ENCODE results near the gene ITPR1. TPM values are rescaled to one million over a fixed set of nuclear protein-coding genes. Genes with fewer than 3 reads are reported as not detected.

ITPR1 gene
- total RNA-seq, 2 donors from 2014 or later: 5.9 TPM

GRCh38 chr3:4751502-4752101, 258.5 kb downstream of the ITPR1 start:
- Mint-ChIP-seq H3K4me1 (peaks cover 34% of the 10 kb centered on the region), H3K9me3 (no peaks in the 10 kb centered on the region), H3K27ac (peak overlapping the region; percentile 52), H3K27me3 (ENCODE audit: insufficient read depth) (peaks cover 21% of the 10 kb centered on the region), H3K36me3 (ENCODE audit: low read depth) (no peaks in the 10 kb centered on the region), H3K4me3 (no peak overlapping the region)
- Histone ChIP-seq H3K27me3 (ENCODE audit: control insufficient read depth, insufficient read depth, low read length, poor library complexity, severe bottlenecking) (peaks cover 4% of the 10 kb centered on the region), H3K36me3 (ENCODE audit: control insufficient read depth, insufficient read depth, low read length) (no peaks in the 10 kb centered on the region), H3K9me3 (ENCODE audit: control insufficient read depth, low read length) (no peaks in the 10 kb centered on the region), H3K27ac (ENCODE audit: low read depth, low read length) (no peak overlapping the region), H3K4me1 (ENCODE audit: control insufficient read depth, insufficient read depth, low read length) (peaks cover 10% of the 10 kb centered on the region), H3K4me3 (ENCODE audit: low read length) (no peak overlapping the region), H3K9ac (ENCODE audit: extremely low read depth, low read length, poor library complexity, severe bottlenecking) (no peak overlapping the region)
- WGBS, 2 experiments (ENCODE audit: insufficient coverage in 1 of 2, insufficient read length in 1 of 2): 85 to 90% methylated on average over 4 to 5 of the region's 5 CpGs
- no peak for DNase-seq
- TF ChIP-seq CTCF (conservative IDR thresholded peaks at IDR 0.05): no peak

GRCh38 chr3:4752201-4753072, 259.3 kb downstream of the ITPR1 start:
- no peak overlapping the region for H3K4me3 ChIP-seq (ENCODE audit: low read length)
- Mint-ChIP-seq H3K4me1 (peaks cover 41% of the 10 kb centered on the region), H3K27me3 (ENCODE audit: insufficient read depth) (peaks cover 19% of the 10 kb centered on the region), H3K4me3 (no peak overlapping the region), H3K36me3 (ENCODE audit: low read depth) (no peaks in the 10 kb centered on the region), H3K27ac (peak overlapping the region; percentile 69), H3K9me3 (no peaks in the 10 kb centered on the region)
- H3K9ac ChIP-seq (ENCODE audit: extremely low read depth, low read length, poor library complexity, severe bottlenecking): no peak overlapping the region
- H3K4me1 ChIP-seq (ENCODE audit: control insufficient read depth, insufficient read depth, low read length): peaks cover 10% of the 10 kb centered on the region
- no peak overlapping the region for H3K27ac ChIP-seq (ENCODE audit: low read depth, low read length)
- H3K36me3 ChIP-seq (ENCODE audit: control insufficient read depth, insufficient read depth, low read length): no peaks in the 10 kb centered on the region
- DNase-seq: peak; percentile 80
- H3K27me3 ChIP-seq (ENCODE audit: control insufficient read depth, insufficient read depth, low read length, poor library complexity, severe bottlenecking): peaks cover 4% of the 10 kb centered on the region
- H3K9me3 ChIP-seq (ENCODE audit: control insufficient read depth, low read length): no peaks in the 10 kb centered on the region
- 81 to 89% methylated on average over 12 to 17 of the region's 17 CpGs for WGBS, 2 experiments (ENCODE audit: insufficient coverage in 1 of 2, insufficient read length in 1 of 2)
- no peak for TF ChIP-seq CTCF (conservative IDR thresholded peaks at IDR 0.05)

GRCh38 chr3:4753073-4753691, 260.0 kb downstream of the ITPR1 start:
- H3K4me3 ChIP-seq (ENCODE audit: low read length): no peak overlapping the region
- H3K36me3 Mint-ChIP-seq (ENCODE audit: low read depth): no peaks in the 10 kb centered on the region
- peaks cover 10% of the 10 kb centered on the region for H3K4me1 ChIP-seq (ENCODE audit: control insufficient read depth, insufficient read depth, low read length)
- no peak overlapping the region for H3K4me3 Mint-ChIP-seq
- 95 to 99% methylated on average over 11 to 15 of the region's 15 CpGs for WGBS, 2 experiments (ENCODE audit: insufficient coverage in 1 of 2, insufficient read length in 1 of 2)
- peaks cover 4% of the 10 kb centered on the region for H3K27me3 ChIP-seq (ENCODE audit: control insufficient read depth, insufficient read depth, low read length, poor library complexity, severe bottlenecking)
- no peaks in the 10 kb centered on the region for H3K9me3 ChIP-seq (ENCODE audit: control insufficient read depth, low read length)
- H3K4me1 Mint-ChIP-seq: peaks cover 48% of the 10 kb centered on the region
- no peak for DNase-seq
- no peak overlapping the region for H3K27ac Mint-ChIP-seq
- no peak overlapping the region for H3K9ac ChIP-seq (ENCODE audit: extremely low read depth, low read length, poor library complexity, severe bottlenecking)
- no peaks in the 10 kb centered on the region for H3K36me3 ChIP-seq (ENCODE audit: control insufficient read depth, insufficient read depth, low read length)
- H3K27me3 Mint-ChIP-seq (ENCODE audit: insufficient read depth): peaks cover 19% of the 10 kb centered on the region
- no peak for TF ChIP-seq CTCF (conservative IDR thresholded peaks at IDR 0.05)
- no peak overlapping the region for H3K27ac ChIP-seq (ENCODE audit: low read depth, low read length)
- H3K9me3 Mint-ChIP-seq: no peaks in the 10 kb centered on the region
